Thymus (tissue), 11 donors: ENCODE data around the gene ETS1. TPM values are rescaled to one million over a fixed set of nuclear protein-coding genes. Genes with fewer than 3 reads are reported as not detected.
A peak's percentile ranks its signal among the peaks of the same experiment; 100 is the strongest.
"Not testable (repeated sequence)": the region's sequence is repeated elsewhere in the genome, so short reads cannot be mapped to it uniquely, and the experiment has no call there.

ENCODE experiments used
- DNase-seq, 9 donors: peaks; one replicate each; pipeline ENCODE4 v3.0.0-alpha.2; 2013; ENCODE audit warnings: low spot score in 9 of 9, low read depth in 6 of 9, missing footprints in 1 of 9
- H3K27ac ChIP-seq, 2 donors: one replicate each; pipeline ENCODE4 v1.5.1; 2013; ENCODE audit warnings: control low read depth in 1 of 2, low read depth in 1 of 2, low read length in 1 of 2, mild to moderate bottlenecking in 1 of 2, moderate library complexity in 1 of 2
- H3K27me3 ChIP-seq, 2 donors: one replicate each; pipeline ENCODE4 v1.5.1; 2013; ENCODE audit warnings: low read length in 1 of 2; ENCODE audit not compliant: control insufficient read depth in 2 of 2, insufficient read depth in 1 of 2
- H3K36me3 ChIP-seq, 2 donors: one replicate each; pipeline ENCODE4 v1.5.1; 2013; ENCODE audit warnings: low read length in 1 of 2, mild to moderate bottlenecking in 1 of 2, moderate library complexity in 1 of 2; ENCODE audit not compliant: control insufficient read depth in 2 of 2, insufficient read depth in 2 of 2
- H3K4me1 ChIP-seq, 2 donors: one replicate each; pipeline ENCODE4 v1.5.1; 2013; ENCODE audit warnings: low read length in 2 of 2; ENCODE audit not compliant: control insufficient read depth in 2 of 2, insufficient read depth in 2 of 2
- H3K4me3 ChIP-seq, 2 donors: one replicate each; pipeline ENCODE4 v1.5.1; 2013; ENCODE audit warnings: low read length in 2 of 2, control low read depth in 1 of 2, mild to moderate bottlenecking in 1 of 2
- H3K9me3 ChIP-seq, 2 donors: one replicate each; pipeline ENCODE4 v1.5.1; 2013; ENCODE audit warnings: low read length in 1 of 2, mild to moderate bottlenecking in 1 of 2; ENCODE audit not compliant: control insufficient read depth in 2 of 2, insufficient read depth in 1 of 2
- WGBS: extraction: QIAGEN DNeasy Blood & Tissue Kit; methylation state at CpG from one replicate; pipeline ENCODE4 v1.1.7; 2013; 5-methylcytosine and 5-hydroxymethylcytosine counted together
- polyA plus RNA-seq: library from polyadenylated mRNA; stranded (reverse); fragments of 200-250 nt; gene quantifications from one replicate; pipeline ENCODE4 v1.2.3, GENCODE V29; 2013
- total RNA-seq: library from RNA; stranded (reverse); fragments of 120-200 nt; gene quantifications from one replicate; pipeline ENCODE4 v1.2.4, GENCODE V29; 2013
- donor health status: healthy.

ETS1 gene
- total and polyA plus RNA-seq, 2 donors, result 171 to 223 TPM

DNA sequence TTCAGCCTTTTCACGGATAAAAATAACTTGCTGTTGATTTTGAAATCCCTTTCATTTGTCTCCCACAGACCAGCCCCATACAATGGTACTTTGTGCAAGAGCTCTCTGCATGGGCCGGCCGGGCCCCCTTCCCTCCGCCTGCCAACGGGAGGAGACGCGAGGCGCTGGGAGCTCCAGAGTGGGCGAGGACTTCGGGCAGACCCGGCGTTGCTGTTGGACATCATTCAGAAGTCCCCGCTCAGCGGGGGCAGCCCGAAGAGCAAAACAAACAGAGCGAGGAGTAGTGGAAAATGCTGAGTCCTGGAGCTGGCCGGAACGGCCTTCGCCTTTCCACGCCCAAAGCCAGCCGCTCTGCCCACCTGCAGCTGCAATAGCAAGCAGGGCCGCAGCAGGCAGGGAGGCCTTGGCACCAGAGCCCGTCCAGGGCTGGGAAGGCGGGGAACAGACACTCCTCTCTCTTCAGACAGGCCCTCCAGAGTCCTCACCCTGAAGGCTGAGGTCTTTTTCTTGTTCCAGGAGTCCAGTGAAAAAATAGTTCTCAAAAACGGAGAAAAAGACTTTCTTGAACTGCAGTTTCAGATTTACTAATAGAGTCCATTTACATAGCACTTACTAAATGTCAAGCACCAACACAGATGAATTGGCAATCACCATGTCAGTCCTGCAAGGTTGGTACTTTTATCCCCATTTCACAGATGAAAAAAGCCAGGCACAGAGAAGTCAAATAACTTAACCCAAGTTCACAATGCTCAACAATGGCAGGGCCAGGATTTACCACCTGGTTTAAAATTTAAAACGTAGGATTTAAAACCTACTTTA, 135.5 kb downstream of the ETS1 start:
- 95% methylated on average over 26 of the region's 26 CpGs for WGBS
- Histone ChIP-seq H3K27me3 (no peaks in the 10 kb centered on the region), H3K36me3 (peaks cover 12 to 27% of the 10 kb centered on the region in 2 donors), H3K4me1 (peaks cover 21 to 44% of the 10 kb centered on the region in 2 donors), H3K27ac (peak overlapping the region in 1 of 2 donors; percentile 55), H3K9me3 (no peaks in the 10 kb centered on the region), H3K4me3 (no peak overlapping the region)
- DNase-seq, result no peak

- H3K4me1 ChIP-seq, result peaks cover 21 to 39% of the 10 kb centered on the region in 2 donors
- H3K4me3 ChIP-seq, result no peak overlapping the region
- no peak overlapping the region for H3K27ac ChIP-seq
- 97% methylated on average over 21 of the region's 21 CpGs for WGBS
- no peaks in the 10 kb centered on the region for H3K27me3 ChIP-seq
- peaks cover 4 to 19% of the 10 kb centered on the region in 2 donors for H3K36me3 ChIP-seq
- no peaks in the 10 kb centered on the region for H3K9me3 ChIP-seq
- DNase-seq, result no peak
These were observed 136.3 kb downstream of the ETS1 start for GRCh38 chr11:128450882-128451651.

DNA sequence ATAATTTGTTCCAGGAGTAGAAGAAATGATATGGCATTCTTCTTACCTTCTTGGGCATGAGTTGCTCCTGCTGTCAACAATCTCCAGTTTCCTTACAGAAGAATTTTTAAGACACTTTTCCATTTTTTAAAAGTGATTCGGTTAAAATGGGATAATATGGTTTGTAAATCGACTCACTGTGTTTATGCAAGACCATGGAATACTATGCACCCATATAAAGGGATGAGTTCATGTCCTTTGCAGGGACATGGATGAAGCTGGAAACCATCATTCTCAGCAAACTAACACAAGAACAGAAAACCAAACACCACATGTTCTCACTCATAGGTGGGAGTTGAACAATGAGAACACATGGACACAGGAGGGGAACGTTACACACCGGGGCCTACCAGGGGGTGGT, 136.9 kb downstream of the ETS1 start:
- not testable (repeated sequence) for H3K4me3 ChIP-seq, DNase-seq, H3K27ac ChIP-seq, H3K9me3 ChIP-seq, H3K27me3 ChIP-seq
- H3K36me3 ChIP-seq, result peaks cover 0 to 12% of the 10 kb centered on the region in 2 donors
- over 99% methylated on average over 4 of the region's 4 CpGs for WGBS
- peaks cover 21 to 34% of the 10 kb centered on the region in 2 donors for H3K4me1 ChIP-seq

DNA sequence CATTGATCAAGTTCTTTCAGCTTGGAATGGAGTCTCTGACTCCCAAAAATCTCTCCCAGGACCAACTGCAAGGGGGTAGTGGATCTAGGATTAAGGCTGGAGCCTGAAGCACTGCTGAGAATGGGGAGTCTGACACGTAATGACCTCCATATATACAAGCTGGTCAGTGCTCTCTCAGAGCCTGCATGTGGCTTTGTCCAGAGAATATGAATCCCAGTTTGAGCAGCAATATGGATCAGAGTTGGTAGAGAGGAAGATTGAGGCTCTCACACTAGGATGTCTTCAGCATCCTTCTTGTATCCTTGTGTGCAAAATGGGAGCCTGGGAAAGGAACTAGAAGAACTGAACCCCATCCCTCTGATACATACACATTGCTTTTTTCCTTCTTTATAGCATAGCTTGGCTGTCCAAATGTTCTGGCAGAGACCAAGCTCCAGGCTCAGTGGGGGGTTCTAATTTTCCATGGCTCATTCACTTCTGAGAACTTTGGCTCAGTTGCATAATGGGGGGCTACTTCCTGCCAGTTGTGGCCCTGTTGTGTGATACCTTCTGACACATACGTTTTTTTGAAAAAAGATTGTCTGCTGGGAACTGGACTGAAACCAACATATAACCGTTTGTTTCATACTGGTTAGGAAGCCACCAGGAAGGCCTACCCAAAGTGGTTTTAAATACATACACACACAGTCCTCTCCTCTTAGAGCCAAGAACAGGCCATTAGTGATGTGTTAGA, 138.2 kb downstream of the ETS1 start:
- no peak for DNase-seq
- H3K27me3 ChIP-seq, result no peaks in the 10 kb centered on the region
- H3K27ac ChIP-seq, result no peak overlapping the region
- peaks cover 0 to 3% of the 10 kb centered on the region in 2 donors for H3K36me3 ChIP-seq
- H3K4me3 ChIP-seq, result no peak overlapping the region
- H3K9me3 ChIP-seq, result no peaks in the 10 kb centered on the region
- H3K4me1 ChIP-seq, result peaks cover 16 to 24% of the 10 kb centered on the region in 2 donors
- 88% methylated on average over 3 of the region's 3 CpGs for WGBS

GRCh38 chr11:128448200-128448886, 139.0 kb downstream of the ETS1 start:
- Histone ChIP-seq H3K27ac (no peak overlapping the region), H3K27me3 (no peaks in the 10 kb centered on the region), H3K4me1 (peaks cover 8 to 17% of the 10 kb centered on the region in 2 donors), H3K36me3 (no peaks in the 10 kb centered on the region), H3K4me3 (no peak overlapping the region), H3K9me3 (no peaks in the 10 kb centered on the region)
- WGBS, result 97% methylated on average over 7 of the region's 7 CpGs
- DNase-seq, result no peak

- WGBS, result 97% methylated on average over 4 of the region's 4 CpGs
- peaks cover 0 to 9% of the 10 kb centered on the region in 2 donors for H3K4me1 ChIP-seq
- no peaks in the 10 kb centered on the region for H3K9me3 ChIP-seq
- DNase-seq, result no peak
- no peaks in the 10 kb centered on the region for H3K36me3 ChIP-seq
- H3K27me3 ChIP-seq, result no peaks in the 10 kb centered on the region
- no peak overlapping the region for H3K4me3 ChIP-seq
- no peak overlapping the region for H3K27ac ChIP-seq
These were observed 140.1 kb downstream of the ETS1 start for GRCh38 chr11:128447233-128447632.

DNA sequence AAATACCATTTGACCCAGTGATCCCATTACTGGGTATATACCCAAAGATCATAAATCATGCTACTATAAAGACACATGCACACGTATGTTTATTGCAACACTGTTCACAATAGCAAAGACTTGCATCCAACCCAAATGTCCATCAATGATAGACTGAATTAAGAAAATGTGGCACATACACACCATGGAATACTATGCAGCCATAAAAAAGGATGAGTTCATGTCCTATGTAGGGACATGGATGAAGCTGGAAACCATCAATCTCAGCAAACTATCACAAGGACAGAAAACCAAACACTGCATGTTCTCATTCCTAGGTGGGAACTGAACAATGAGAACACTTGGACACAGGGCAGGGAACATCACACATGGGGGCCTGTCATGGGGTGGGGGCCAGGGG, 141.4 kb downstream of the ETS1 start:
- not testable (repeated sequence) for H3K4me1 ChIP-seq, H3K27ac ChIP-seq, H3K36me3 ChIP-seq, H3K4me3 ChIP-seq, DNase-seq, H3K27me3 ChIP-seq, H3K9me3 ChIP-seq
- WGBS, result 100% methylated on average over 1 of the region's 1 CpG

GRCh38 chr11:128437136-128437535, 150.2 kb downstream of the ETS1 start:
- DNase-seq, result no peak
- Histone ChIP-seq H3K4me3 (no peak overlapping the region), H3K27me3 (no peaks in the 10 kb centered on the region), H3K36me3 (no peaks in the 10 kb centered on the region), H3K9me3 (peaks cover 0 to 3% of the 10 kb centered on the region in 2 donors), H3K4me1 (peaks cover 4% of the 10 kb centered on the region in 2 donors), H3K27ac (no peak overlapping the region)
- WGBS, result 93% methylated on average over 2 of the region's 2 CpGs
